Esophagus muscularis mucosa (tissue), 3 donors: Measurements from ENCODE around the gene ANGPTL1.

Source experiments
- POLR2A ChIP-seq: fragments of 450-650 bp; IDR thresholded peaks from one replicate; pipeline ENCODE4 v1.6.1; 2017; ENCODE audit warnings: antibody characterized with exemption, moderate library complexity, mild to moderate bottlenecking, low read depth
- TF ChIP-seq, protein P1 (sequence below), 3 experiments: fragments of 200-600 bp in 2 of 3; fragments of 450-650 bp in 1 of 3; sonication (generic) in 2 of 3; IDR thresholded peaks; one replicate each; pipeline ENCODE4 v1.5.1; 2017 to 2019; ENCODE audit warnings: antibody characterized with exemption in 3 of 3, mild to moderate bottlenecking in 2 of 3, moderate library complexity in 1 of 3

DNA sequence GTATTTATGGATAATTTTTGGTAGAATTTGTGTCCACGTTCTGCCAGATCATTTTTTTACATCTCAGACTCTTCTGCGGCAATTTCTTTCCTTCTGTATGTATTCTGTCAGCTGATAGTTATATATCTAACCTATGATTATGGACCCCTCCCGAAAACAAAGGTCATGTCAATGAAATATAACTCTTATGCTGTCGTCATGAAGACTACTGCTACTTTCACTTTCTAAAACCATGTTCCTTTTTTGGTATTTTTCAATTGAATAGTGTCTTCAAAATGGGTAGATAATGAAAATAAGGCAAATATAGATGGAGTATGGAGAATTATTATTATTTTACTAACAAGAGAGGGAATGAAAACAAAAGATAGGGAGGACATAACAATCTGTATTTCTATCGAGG, 3.2 kb downstream of the ANGPTL1 start:
- TF ChIP-seq, protein P1, sequence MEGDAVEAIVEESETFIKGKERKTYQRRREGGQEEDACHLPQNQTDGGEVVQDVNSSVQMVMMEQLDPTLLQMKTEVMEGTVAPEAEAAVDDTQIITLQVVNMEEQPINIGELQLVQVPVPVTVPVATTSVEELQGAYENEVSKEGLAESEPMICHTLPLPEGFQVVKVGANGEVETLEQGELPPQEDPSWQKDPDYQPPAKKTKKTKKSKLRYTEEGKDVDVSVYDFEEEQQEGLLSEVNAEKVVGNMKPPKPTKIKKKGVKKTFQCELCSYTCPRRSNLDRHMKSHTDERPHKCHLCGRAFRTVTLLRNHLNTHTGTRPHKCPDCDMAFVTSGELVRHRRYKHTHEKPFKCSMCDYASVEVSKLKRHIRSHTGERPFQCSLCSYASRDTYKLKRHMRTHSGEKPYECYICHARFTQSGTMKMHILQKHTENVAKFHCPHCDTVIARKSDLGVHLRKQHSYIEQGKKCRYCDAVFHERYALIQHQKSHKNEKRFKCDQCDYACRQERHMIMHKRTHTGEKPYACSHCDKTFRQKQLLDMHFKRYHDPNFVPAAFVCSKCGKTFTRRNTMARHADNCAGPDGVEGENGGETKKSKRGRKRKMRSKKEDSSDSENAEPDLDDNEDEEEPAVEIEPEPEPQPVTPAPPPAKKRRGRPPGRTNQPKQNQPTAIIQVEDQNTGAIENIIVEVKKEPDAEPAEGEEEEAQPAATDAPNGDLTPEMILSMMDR (IDR thresholded peaks at IDR 0.05) = no peak
- no peak for TF ChIP-seq POLR2A
